Effector memory CD8-positive, alpha-beta T cell (primary cell): ENCODE data around the gene PIAS2.
A peak's percentile ranks its signal among the peaks of the same experiment; 100 is the strongest.
"Not testable (repeated sequence)": the region's sequence is repeated elsewhere in the genome, so short reads cannot be mapped to it uniquely, and the experiment has no call there.

Source experiments
- ATAC-seq: fragments of 150-1000 bp; cut with Tn5 transposase; replicated peaks from 2 replicates; pipeline ENCODE4 v1.10.0; 2021; ENCODE audit warnings: mild to moderate bottlenecking, moderate library complexity
- DNase-seq, 3 experiments: peaks; one replicate each; pipeline ENCODE4 v3.0.0; 2021
- H3K27ac Mint-ChIP-seq, 2 donors: one replicate each; pipeline ENCODE4 v1.8.0; 2022; ENCODE audit warnings: mild to moderate bottlenecking in 2 of 2, mixed read lengths in 2 of 2, moderate library complexity in 2 of 2
- H3K27me3 Mint-ChIP-seq, 2 donors: one replicate each; pipeline ENCODE4 v1.8.0; 2022; ENCODE audit warnings: mixed read lengths in 2 of 2
- H3K36me3 Mint-ChIP-seq: one replicate; pipeline ENCODE4 v1.8.0; 2022; ENCODE audit warnings: mild to moderate bottlenecking, moderate library complexity, mixed read lengths; ENCODE audit not compliant: insufficient read depth
- H3K4me1 Mint-ChIP-seq, 2 donors: one replicate each; pipeline ENCODE4 v1.8.0; 2022; ENCODE audit warnings: low read depth in 2 of 2, mixed read lengths in 2 of 2
- H3K4me3 Mint-ChIP-seq, 2 donors: one replicate each; pipeline ENCODE4 v1.8.0; 2022; ENCODE audit warnings: mild to moderate bottlenecking in 2 of 2, mixed read lengths in 2 of 2, moderate library complexity in 2 of 2
- H3K9me3 Mint-ChIP-seq, 2 donors: one replicate each; pipeline ENCODE4 v1.8.0; 2022; ENCODE audit warnings: mixed read lengths in 2 of 2
- total RNA-seq, 9 experiments: gene quantifications; one replicate each; lab custom pipeline; 2026; lab: John Stamatoyannopoulos, UW

The PIAS2 gene, protein sequence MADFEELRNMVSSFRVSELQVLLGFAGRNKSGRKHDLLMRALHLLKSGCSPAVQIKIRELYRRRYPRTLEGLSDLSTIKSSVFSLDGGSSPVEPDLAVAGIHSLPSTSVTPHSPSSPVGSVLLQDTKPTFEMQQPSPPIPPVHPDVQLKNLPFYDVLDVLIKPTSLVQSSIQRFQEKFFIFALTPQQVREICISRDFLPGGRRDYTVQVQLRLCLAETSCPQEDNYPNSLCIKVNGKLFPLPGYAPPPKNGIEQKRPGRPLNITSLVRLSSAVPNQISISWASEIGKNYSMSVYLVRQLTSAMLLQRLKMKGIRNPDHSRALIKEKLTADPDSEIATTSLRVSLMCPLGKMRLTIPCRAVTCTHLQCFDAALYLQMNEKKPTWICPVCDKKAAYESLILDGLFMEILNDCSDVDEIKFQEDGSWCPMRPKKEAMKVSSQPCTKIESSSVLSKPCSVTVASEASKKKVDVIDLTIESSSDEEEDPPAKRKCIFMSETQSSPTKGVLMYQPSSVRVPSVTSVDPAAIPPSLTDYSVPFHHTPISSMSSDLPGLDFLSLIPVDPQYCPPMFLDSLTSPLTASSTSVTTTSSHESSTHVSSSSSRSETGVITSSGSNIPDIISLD
- 22.9 to 87.3 (median 30.2) reads per million in 9 experiments for total RNA-seq

DNA sequence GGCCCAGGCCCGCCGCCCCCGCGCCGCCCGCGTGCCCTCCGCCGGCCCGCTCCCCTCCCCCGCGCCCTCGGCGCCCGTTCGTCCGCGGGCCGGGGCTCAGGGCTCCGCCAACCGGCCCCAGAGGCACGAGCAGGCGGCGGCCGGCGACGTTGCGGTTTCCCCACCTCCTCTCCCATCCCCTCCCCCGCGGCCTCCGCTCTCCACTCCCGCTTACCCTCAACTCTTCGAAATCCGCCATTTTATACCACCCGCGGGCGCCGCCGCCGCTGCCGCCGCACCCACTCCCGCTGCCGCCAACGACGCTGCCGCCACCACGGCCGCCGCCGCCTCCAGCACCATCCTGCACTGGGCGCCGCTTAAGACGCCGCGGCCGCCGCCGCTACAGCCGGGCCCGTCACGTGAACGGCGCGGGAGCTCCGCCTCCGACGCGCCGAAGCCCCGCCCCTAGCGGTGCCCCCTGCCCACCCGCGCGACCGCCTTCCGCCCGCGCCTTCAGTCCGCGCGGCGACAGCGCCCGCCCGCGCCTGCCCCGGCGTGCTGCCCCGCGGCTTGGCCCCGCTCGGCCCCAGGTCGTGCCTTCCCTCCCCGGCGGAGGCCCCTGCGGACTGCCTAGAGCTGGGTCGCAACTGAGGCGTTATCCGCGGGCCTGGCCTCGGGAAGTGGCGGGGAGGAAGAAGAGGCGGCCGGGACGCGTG, at the start of gene PIAS2, which contains the start of gene KATNAL2:
Gene PIAS2, minus strand, starts transcription at position 400 of the 695 bp plus-strand sequence. Its CDS starts 162 bp downstream, at position 238.
Gene KATNAL2, plus strand, starts transcription at position 495 of the 695 bp plus-strand sequence. CDS start 29,271 bp downstream, outside the sequence.
- Mint-ChIP-seq H3K36me3 (peaks cover 3% of the 10 kb centered on the region), H3K27me3 (no peaks in the 10 kb centered on the region), H3K4me3 (peak within 1 kb of the TSS; percentile 83 to 84), H3K27ac (peak within 1 kb of the TSS; percentile 85 to 92), H3K4me1 (peaks cover 29 to 42% of the 10 kb centered on the region in 2 donors), H3K9me3 (no peaks in the 10 kb centered on the region)
- DNase-seq, result peak; percentile 58 to 69 (median 60)
- ATAC-seq, result peak; percentile 83

DNA sequence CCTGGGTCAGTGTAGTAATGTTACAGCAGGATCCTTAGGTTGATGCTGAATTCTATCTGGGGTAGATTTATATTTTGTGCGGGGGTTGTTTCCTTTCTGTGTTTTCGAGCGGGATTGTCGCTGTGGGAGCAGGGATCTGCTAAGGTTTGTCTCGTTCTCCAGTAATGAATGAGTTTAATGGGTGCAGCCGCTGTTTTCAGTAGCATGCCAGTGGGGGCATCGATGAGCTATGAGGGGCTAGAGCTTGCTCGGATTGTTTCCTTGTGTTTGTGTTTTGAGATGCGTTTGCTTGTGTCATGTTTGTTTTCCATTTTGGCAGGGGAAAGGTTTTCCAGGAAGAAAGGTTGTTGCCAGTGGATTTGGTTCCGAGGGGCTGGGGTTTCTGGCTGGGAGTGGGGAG, 49.0 kb upstream of the PIAS2 start:
- not testable (repeated sequence) for ATAC-seq, H3K27me3 Mint-ChIP-seq, H3K36me3 Mint-ChIP-seq, H3K4me1 Mint-ChIP-seq, H3K27ac Mint-ChIP-seq, H3K4me3 Mint-ChIP-seq, H3K9me3 Mint-ChIP-seq, DNase-seq

DNA sequence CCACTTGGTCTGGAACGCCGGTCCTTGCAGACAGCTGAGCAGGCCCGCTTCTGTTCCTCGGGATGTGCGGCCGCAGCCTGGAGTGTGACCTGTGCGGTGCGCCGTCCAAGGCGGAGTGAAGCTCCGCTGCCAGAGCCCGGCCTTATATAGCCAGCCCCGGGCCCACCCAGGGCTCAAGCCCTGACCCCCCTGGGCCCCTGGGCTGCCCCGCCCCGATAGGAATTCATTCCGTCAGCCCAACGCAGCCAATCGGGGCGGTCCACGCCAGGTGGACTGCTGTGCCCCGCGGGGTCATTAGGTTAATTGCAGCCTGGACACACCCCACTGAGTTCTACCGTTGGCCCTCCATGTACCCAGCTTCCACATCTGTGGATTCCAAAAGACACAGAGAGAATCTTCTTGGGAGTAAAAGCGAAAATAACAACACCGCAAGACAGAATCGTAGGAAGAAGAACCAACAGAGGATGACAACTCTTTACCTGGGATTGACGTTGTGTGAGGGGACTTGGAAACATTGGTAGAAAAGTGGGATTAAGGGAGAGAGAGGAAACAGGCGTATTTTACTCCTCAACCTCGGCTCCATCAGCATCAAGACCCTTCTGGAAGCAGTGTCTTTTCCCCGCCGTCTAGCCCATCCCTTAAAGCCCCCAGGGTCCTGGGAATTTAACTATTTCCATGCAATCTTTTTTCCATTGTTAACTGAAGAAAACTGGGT, 47.4 kb upstream of the PIAS2 start:
- not testable (repeated sequence) for H3K27ac Mint-ChIP-seq, ATAC-seq, H3K9me3 Mint-ChIP-seq, H3K4me1 Mint-ChIP-seq, DNase-seq, H3K4me3 Mint-ChIP-seq, H3K36me3 Mint-ChIP-seq
- H3K27me3 Mint-ChIP-seq, result peaks cover 6 to 13% of the 10 kb centered on the region in 2 donors

DNA sequence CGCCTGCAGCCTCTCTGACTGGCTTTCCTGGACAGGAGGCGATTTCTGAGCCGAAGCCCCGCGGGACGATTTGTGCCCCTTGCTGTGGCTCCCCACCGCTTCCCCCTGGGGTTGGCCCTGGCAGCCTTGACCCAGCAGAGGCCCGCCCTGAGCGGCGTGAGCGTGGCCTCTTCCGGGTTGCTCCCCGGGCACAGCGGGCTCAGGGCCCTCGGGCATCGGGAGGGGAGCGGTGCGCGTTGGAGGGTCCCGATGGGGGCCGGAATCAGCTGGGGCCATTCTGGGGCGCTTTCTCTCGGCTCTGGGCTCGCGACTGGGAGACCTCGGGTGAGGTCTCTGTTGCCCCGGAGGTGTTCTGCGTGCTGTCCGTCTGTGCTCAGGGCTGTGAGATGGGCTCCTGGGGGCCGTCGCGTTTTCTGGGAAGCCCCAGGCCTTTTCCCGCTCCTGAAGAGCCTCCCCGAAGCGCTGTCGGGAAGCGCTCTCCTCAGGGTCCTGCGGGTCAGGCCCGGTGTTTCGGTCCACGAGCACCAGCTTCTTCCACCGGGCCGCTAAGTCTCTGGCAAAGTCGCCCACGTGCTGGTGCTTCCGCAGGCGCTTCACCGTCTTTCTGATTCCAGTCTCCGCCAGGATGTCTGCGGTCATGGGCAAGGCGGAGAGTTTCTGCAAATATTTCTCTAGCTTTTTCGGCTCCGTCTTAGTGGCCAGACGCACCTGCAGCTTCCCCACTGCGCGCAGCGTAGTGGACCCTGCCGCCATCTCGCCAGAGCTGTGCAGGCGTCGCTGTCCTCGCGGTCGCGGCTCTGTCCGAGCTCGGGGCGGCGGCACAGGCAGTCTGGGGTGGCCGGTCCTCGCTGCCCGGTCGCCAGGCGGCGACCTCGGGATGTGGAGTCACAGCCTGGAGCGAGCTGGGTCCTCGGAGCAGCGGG, 46.6 kb upstream of the PIAS2 start:
- H3K4me1 Mint-ChIP-seq, H3K9me3 Mint-ChIP-seq, H3K36me3 Mint-ChIP-seq, ATAC-seq, H3K4me3 Mint-ChIP-seq, DNase-seq, H3K27ac Mint-ChIP-seq: not testable (repeated sequence)
- peaks cover 6 to 13% of the 10 kb centered on the region in 2 donors for H3K27me3 Mint-ChIP-seq

DNA sequence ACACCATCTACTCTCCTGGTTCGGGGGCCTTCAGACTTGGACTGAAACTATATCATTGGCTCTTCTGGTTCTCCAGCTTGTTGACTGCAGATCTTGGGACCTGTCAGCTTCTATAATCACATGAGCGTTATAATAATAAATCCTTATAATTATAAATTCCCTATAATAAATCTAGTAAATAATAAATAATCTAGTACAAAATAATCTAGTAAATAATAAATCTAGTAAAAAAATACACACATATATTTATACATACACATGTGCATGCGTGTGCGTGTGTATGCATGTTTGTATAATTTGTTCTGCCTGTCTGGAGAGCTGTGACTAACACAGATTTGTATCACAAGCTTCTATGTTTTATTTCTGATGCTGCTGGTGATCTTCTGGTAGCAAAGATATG, 40.9 kb upstream of the PIAS2 start:
- ATAC-seq, result no peak
- H3K4me1 Mint-ChIP-seq, result no peaks in the 10 kb centered on the region

DNA sequence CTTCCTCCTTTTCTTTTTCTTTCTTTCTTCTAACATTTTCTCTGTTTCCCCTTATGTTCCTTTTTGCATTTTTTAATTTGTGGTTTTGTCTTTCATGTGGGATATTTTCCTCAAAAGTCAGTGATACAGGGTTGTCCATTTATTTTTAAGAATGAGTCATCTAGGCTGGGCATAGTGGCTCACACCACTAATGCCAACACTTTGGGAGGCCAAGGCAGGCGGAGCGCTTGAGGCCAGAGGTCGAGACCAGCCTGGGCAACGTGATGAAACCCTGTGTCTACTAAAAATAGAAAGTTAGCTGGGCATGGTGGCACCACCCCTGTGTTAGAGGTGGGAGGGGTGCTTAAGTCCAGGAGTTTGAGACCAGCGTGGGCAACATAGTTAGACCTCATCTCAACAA, 35.9 kb upstream of the PIAS2 start:
- no peak overlapping the region for H3K27ac Mint-ChIP-seq
- no peaks in the 10 kb centered on the region for H3K36me3 Mint-ChIP-seq
- H3K4me1 Mint-ChIP-seq, result no peaks in the 10 kb centered on the region
- no peak for ATAC-seq
- peaks cover 9 to 29% of the 10 kb centered on the region in 2 donors for H3K27me3 Mint-ChIP-seq
- DNase-seq, result no peak
- H3K4me3 Mint-ChIP-seq, result no peak overlapping the region
- no peaks in the 10 kb centered on the region for H3K9me3 Mint-ChIP-seq

More for the DNA sequence above, 40.9 kb upstream of the PIAS2 start:
- peaks cover 0 to 4% of the 10 kb centered on the region in 2 donors for H3K9me3 Mint-ChIP-seq
- H3K27ac Mint-ChIP-seq, result no peak overlapping the region
- H3K27me3 Mint-ChIP-seq, result peaks cover 19 to 22% of the 10 kb centered on the region in 2 donors
- H3K4me3 Mint-ChIP-seq, result no peak overlapping the region
- no peak for DNase-seq
- no peaks in the 10 kb centered on the region for H3K36me3 Mint-ChIP-seq

DNA sequence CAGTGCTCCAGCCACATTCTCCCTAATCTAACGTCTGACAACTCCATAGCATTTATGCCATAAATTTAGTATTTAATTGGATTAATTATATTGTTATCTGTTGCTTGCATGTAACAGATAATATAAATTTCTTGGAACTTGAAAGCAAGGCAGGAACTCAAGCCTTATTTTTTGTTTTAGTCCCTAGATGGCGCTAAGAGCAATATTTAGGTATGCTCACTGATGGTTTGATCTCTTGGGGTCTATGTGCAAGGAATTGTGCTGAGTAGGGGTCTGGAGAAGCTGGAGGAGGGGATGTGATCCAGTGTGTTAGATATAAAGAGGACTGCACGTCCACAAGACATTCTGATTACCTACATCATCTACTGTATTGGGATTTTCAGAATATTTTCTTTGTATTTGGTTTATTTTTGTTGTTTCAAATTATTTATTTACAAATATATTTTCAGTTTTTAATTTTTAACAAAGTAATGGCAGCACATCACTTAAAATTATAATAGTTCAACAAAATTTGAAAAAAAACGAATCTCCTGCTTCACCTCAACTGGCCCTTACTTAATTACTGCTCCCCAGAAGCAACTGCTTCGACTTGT, 32.9 kb upstream of the PIAS2 start:
- DNase-seq (no peak), ATAC-seq (no peak)
- Mint-ChIP-seq H3K27me3 (peaks cover 0 to 22% of the 10 kb centered on the region in 2 donors), H3K4me3 (no peak overlapping the region), H3K36me3 (no peaks in the 10 kb centered on the region), H3K27ac (no peak overlapping the region), H3K4me1 (no peaks in the 10 kb centered on the region), H3K9me3 (no peaks in the 10 kb centered on the region)

DNA sequence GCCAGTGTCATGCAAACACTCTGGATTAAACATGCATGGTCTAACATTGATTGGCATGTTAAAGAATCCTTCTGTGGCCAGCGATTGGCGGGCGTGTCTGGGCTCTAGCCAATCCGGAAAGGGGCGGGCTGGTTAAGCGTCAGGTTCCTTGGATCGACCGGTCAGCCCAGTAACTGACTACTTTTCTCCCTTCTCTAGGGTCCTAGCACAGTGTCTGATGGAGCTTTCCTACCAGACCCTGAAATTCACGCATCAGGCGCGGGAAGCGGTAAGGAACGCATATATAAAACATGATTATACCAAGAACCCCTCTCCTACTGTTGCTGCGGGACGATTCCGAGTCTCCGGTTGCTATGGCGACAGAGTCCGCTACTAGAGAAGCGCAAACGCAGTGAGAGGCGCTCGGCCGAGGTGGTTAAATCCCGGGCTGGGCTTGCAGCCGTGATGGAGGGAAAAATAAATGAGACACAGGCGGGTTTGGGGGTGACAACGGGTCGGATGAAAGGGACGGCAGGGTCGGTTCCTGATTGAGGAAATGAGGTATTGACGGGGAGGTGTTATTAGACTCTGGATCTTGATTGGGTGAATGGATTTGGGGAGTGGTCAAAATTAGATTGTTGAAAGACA, 29.5 kb upstream of the PIAS2 start:
- Mint-ChIP-seq H3K27me3 (peaks cover 15 to 29% of the 10 kb centered on the region in 2 donors), H3K4me3 (no peak overlapping the region), H3K36me3 (no peaks in the 10 kb centered on the region), H3K27ac (no peak overlapping the region), H3K9me3 (no peaks in the 10 kb centered on the region), H3K4me1 (no peaks in the 10 kb centered on the region)
- ATAC-seq, result peak; percentile 76
- DNase-seq, result peak; percentile 1 to 29 (median 3)

DNA sequence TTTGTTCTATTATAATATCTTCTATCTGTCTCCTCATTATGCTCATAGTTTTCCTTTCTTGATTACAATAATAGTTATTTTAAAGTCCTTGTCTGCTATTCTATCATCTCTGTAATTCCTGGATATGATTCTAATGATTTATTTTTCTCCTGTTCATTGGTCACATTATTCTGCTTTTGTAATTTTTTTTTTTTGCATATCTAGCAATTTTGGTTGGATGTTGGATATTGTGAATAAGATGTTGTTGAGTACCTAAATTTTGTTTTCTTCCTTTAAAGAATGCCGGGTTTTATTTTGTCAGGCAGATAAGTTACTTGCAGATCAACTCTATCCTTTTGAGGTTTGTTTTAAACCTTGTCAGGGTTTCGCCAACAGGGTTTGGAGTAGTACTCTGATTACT, 25.3 kb upstream of the PIAS2 start:
- ATAC-seq, result no peak
- no peaks in the 10 kb centered on the region for H3K9me3 Mint-ChIP-seq
- H3K4me1 Mint-ChIP-seq, result no peaks in the 10 kb centered on the region
- no peak overlapping the region for H3K4me3 Mint-ChIP-seq
- H3K36me3 Mint-ChIP-seq, result no peaks in the 10 kb centered on the region
- peaks cover 12 to 18% of the 10 kb centered on the region in 2 donors for H3K27me3 Mint-ChIP-seq
- no peak for DNase-seq
- H3K27ac Mint-ChIP-seq, result no peak overlapping the region

DNA sequence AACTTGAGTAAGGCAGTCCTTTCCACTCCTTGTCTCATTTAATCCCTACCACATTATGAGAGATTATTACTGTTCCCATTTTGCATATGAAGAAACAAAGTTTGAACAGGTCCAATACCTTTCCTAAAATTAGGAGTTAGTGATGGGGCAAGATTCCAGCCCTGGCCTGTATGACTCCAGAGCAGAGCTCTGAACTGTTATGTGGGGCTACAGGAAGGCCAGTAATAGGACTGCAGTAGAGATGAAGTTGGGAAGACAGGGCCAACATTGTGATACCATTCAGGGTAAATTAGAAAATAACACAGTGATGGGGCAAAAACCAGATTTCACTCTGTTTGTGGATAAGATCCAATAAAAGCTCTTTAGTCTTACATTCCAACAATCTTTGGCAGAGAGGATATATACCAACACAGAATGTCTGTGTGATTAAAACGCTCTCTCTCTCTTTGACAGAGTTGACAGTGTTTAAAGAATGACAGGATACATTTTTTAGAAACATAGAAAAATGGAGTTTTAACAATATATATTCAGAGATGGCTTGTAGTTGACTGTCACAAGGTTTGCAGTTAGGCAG, 22.8 kb upstream of the PIAS2 start:
- Mint-ChIP-seq H3K4me3 (no peak overlapping the region), H3K27me3 (peaks cover 8 to 18% of the 10 kb centered on the region in 2 donors), H3K36me3 (no peaks in the 10 kb centered on the region), H3K4me1 (no peaks in the 10 kb centered on the region), H3K27ac (no peak overlapping the region), H3K9me3 (no peaks in the 10 kb centered on the region)
- ATAC-seq, result no peak
- no peak for DNase-seq

DNA sequence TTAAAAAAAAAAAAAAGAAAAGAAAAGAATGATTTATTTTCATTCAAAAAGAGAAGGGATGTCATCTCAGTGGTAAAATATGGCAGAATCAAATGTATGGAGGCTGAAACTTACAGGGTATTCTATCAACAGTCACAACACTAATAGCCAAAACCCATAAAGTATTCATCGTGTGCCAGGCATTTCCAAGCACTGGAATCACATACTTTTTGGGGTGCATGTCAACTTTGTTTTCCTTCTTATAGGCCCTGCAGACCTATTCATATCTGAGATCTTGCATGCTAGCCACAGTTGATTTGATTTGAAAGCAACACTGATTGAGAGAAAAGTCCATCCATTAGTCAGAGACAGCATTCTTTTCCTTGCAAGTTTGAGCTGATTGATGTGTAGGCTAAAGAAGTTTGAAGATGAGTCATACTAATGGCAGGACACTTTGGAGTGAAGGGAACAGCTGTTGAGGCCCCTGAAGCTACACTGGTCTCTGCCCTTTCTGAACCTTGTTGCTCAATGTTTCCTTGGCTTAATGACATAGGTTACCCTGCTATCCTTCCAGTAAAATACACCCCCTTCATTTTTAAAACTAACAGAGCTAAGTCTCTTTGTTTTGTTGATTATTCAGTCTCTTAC, 22.1 kb upstream of the PIAS2 start:
- Mint-ChIP-seq H3K4me1 (no peaks in the 10 kb centered on the region), H3K27ac (no peak overlapping the region), H3K27me3 (peaks cover 7 to 18% of the 10 kb centered on the region in 2 donors), H3K9me3 (no peaks in the 10 kb centered on the region), H3K36me3 (no peaks in the 10 kb centered on the region), H3K4me3 (no peak overlapping the region)
- DNase-seq, result no peak
- ATAC-seq, result no peak
